ENCODE measurements around the gene OR6C75.

GRCh38 chr12:55365086-55365485, 2.3 kb downstream of the OR6C75 start:
- TF ChIP-seq TAF1 (IDR thresholded peaks at IDR 0.05; ENCODE audit: borderline replicate concordance, insufficient read depth, low read length) (no peak), POLR2AphosphoS5 (IDR thresholded peaks at IDR 0.05; ENCODE audit: low read depth, low read length) (no peak), REST (IDR thresholded peaks at IDR 0.05; ENCODE audit: insufficient read depth in 1 of 2, low read depth in 2 of 2, low read length in 2 of 2) (no peak), SIN3A (IDR thresholded peaks at IDR 0.05; ENCODE audit: borderline replicate concordance, insufficient read depth, low read length) (no peak)

Data from PFSK-1 (cell line).